Measurements from ENCODE around the gene JARID2. TPM values are rescaled to one million over a fixed set of nuclear protein-coding genes. Genes with fewer than 3 reads are reported as not detected.

The JARID2 gene
- total RNA-seq, 1 donor from 2014 or later, result 66.1 TPM

- no peak for DNase-seq (ENCODE audit: low spot score)
- Mint-ChIP-seq H3K27ac (ENCODE audit: unreplicated experiment) (no peak overlapping the region), H3K36me3 (ENCODE audit: low read depth, unreplicated experiment) (no peaks in the 10 kb centered on the region), H3K4me1 (ENCODE audit: unreplicated experiment) (no peaks in the 10 kb centered on the region), H3K4me3 (ENCODE audit: unreplicated experiment) (no peak overlapping the region), H3K9me3 (ENCODE audit: unreplicated experiment) (no peaks in the 10 kb centered on the region), H3K27me3 (ENCODE audit: unreplicated experiment) (no peaks in the 10 kb centered on the region)
- no peak for TF ChIP-seq CTCF (IDR thresholded peaks at IDR 0.05; ENCODE audit: unreplicated experiment)
Observed at GRCh38 chr6:15213838-15214400, 31.9 kb upstream of the JARID2 start.

- TF ChIP-seq CTCF (IDR thresholded peaks at IDR 0.05; ENCODE audit: unreplicated experiment), result no peak
- H3K36me3 Mint-ChIP-seq (ENCODE audit: low read depth, unreplicated experiment), result no peaks in the 10 kb centered on the region
- H3K27ac Mint-ChIP-seq (ENCODE audit: unreplicated experiment), result no peak overlapping the region
- H3K4me3 Mint-ChIP-seq (ENCODE audit: unreplicated experiment), result no peak overlapping the region
- no peaks in the 10 kb centered on the region for H3K27me3 Mint-ChIP-seq (ENCODE audit: unreplicated experiment)
- H3K9me3 Mint-ChIP-seq (ENCODE audit: unreplicated experiment), result no peaks in the 10 kb centered on the region
- no peak for DNase-seq (ENCODE audit: low spot score)
- H3K4me1 Mint-ChIP-seq (ENCODE audit: unreplicated experiment), result no peaks in the 10 kb centered on the region
Observed at GRCh38 chr6:15218401-15218800, 27.5 kb upstream of the JARID2 start.

GRCh38 chr6:15220062-15220461, 25.8 kb upstream of the JARID2 start:
- Mint-ChIP-seq H3K9me3 (ENCODE audit: unreplicated experiment) (no peaks in the 10 kb centered on the region), H3K27ac (ENCODE audit: unreplicated experiment) (no peak overlapping the region)
- DNase-seq (ENCODE audit: low spot score), result no peak

GRCh38 chr6:15227827-15228318, 18.0 kb upstream of the JARID2 start:
- Mint-ChIP-seq H3K27me3 (ENCODE audit: unreplicated experiment) (no peaks in the 10 kb centered on the region), H3K36me3 (ENCODE audit: low read depth, unreplicated experiment) (no peaks in the 10 kb centered on the region), H3K27ac (ENCODE audit: unreplicated experiment) (no peak overlapping the region), H3K4me3 (ENCODE audit: unreplicated experiment) (no peak overlapping the region), H3K9me3 (ENCODE audit: unreplicated experiment) (no peaks in the 10 kb centered on the region), H3K4me1 (ENCODE audit: unreplicated experiment) (peaks cover 5% of the 10 kb centered on the region)
- TF ChIP-seq CTCF (IDR thresholded peaks at IDR 0.05; ENCODE audit: unreplicated experiment), result no peak
- DNase-seq (ENCODE audit: low spot score), result no peak

More at GRCh38 chr6:15220062-15220461, 25.8 kb upstream of the JARID2 start:
- Mint-ChIP-seq H3K4me3 (ENCODE audit: unreplicated experiment) (no peak overlapping the region), H3K36me3 (ENCODE audit: low read depth, unreplicated experiment) (no peaks in the 10 kb centered on the region), H3K4me1 (ENCODE audit: unreplicated experiment) (peaks cover 5% of the 10 kb centered on the region), H3K27me3 (ENCODE audit: unreplicated experiment) (no peaks in the 10 kb centered on the region)
- no peak for TF ChIP-seq CTCF (IDR thresholded peaks at IDR 0.05; ENCODE audit: unreplicated experiment)

GRCh38 chr6:15230827-15231226, 15.0 kb upstream of the JARID2 start:
- no peaks in the 10 kb centered on the region for H3K4me1 Mint-ChIP-seq (ENCODE audit: unreplicated experiment)
- no peak for TF ChIP-seq CTCF (IDR thresholded peaks at IDR 0.05; ENCODE audit: unreplicated experiment)
- H3K36me3 Mint-ChIP-seq (ENCODE audit: low read depth, unreplicated experiment), result no peaks in the 10 kb centered on the region
- H3K27me3 Mint-ChIP-seq (ENCODE audit: unreplicated experiment), result peaks cover 2% of the 10 kb centered on the region
- no peak overlapping the region for H3K27ac Mint-ChIP-seq (ENCODE audit: unreplicated experiment)
- no peak for DNase-seq (ENCODE audit: low spot score)
- no peak overlapping the region for H3K4me3 Mint-ChIP-seq (ENCODE audit: unreplicated experiment)
- H3K9me3 Mint-ChIP-seq (ENCODE audit: unreplicated experiment), result no peaks in the 10 kb centered on the region
